Measurements from ENCODE around the gene ARMC8. TPM values are rescaled to one million over a fixed set of nuclear protein-coding genes. Genes with fewer than 3 reads are reported as not detected.

ARMC8 gene
- polyA plus RNA-seq, 1 donor from 2014 or later: 90.6 TPM

GRCh38 chr3:138219255-138219654 is 32.2 kb downstream of the ARMC8 start:
- H3K9me3 ChIP-seq (ENCODE audit: low read length): no peaks in the 10 kb centered on the region
- H3K79me2 ChIP-seq (replicated peaks; ENCODE audit: insufficient read depth, low read length): peaks cover 13% of the 10 kb centered on the region
- H3K9ac ChIP-seq (ENCODE audit: low read length): no peak overlapping the region
- no peaks in the 10 kb centered on the region for H3K36me3 ChIP-seq (ENCODE audit: insufficient read depth, low read length)
- no peak overlapping the region for H3K4me2 ChIP-seq (ENCODE audit: low read length)
- TF ChIP-seq SMC3 (conservative IDR thresholded peaks at IDR 0.05; ENCODE audit: poor library complexity) (no peak), TAF1 (IDR thresholded peaks at IDR 0.05; ENCODE audit: low read depth) (no peak)
- no peaks in the 10 kb centered on the region for H4K20me1 ChIP-seq (ENCODE audit: insufficient read depth)
- H3K4me3 ChIP-seq (ENCODE audit: low read length): no peak overlapping the region
- no peak overlapping the region for H3K27ac ChIP-seq (ENCODE audit: low read length)
- no peaks in the 10 kb centered on the region for H3K27me3 ChIP-seq (ENCODE audit: insufficient read depth, low read depth, low read length)
- H3K9me2 ChIP-seq (ENCODE audit: insufficient read depth, low read length): no peaks in the 10 kb centered on the region
- H3F3A ChIP-seq (ENCODE audit: insufficient read depth, low read length, poor library complexity, severe bottlenecking): no peaks in the 10 kb centered on the region
- no peak overlapping the region for H2AFZ ChIP-seq (ENCODE audit: low read depth, low read length)

- Histone ChIP-seq H3K4me2 (ENCODE audit: low read length) (no peak overlapping the region), H3K9ac (ENCODE audit: low read length) (no peak overlapping the region), H3K9me2 (ENCODE audit: insufficient read depth, low read length) (no peaks in the 10 kb centered on the region), H2AFZ (ENCODE audit: low read depth, low read length) (no peak overlapping the region), H3K9me3 (ENCODE audit: low read length) (no peaks in the 10 kb centered on the region), H3K36me3 (ENCODE audit: insufficient read depth, low read length) (no peaks in the 10 kb centered on the region), H3K27me3 (ENCODE audit: insufficient read depth, low read depth, low read length) (no peaks in the 10 kb centered on the region), H4K20me1 (ENCODE audit: insufficient read depth) (no peaks in the 10 kb centered on the region), H3F3A (ENCODE audit: insufficient read depth, low read length, poor library complexity, severe bottlenecking) (no peaks in the 10 kb centered on the region), H3K4me3 (ENCODE audit: low read length) (no peak overlapping the region), H3K79me2 (replicated peaks; ENCODE audit: insufficient read depth, low read length) (peaks cover 13% of the 10 kb centered on the region), H3K27ac (ENCODE audit: low read length) (no peak overlapping the region)
- no peak for TF ChIP-seq CTCF (IDR thresholded peaks at IDR 0.05; ENCODE audit: poor library complexity, severe bottlenecking)
- no peak for TF ChIP-seq EZH2 (IDR thresholded peaks at IDR 0.05; ENCODE audit: borderline replicate concordance, insufficient read depth, low read length, poor library complexity, severe bottlenecking)
- no peak for TF ChIP-seq TAF1 (IDR thresholded peaks at IDR 0.05; ENCODE audit: low read depth)
- no peak for TF ChIP-seq EP300 (conservative IDR thresholded peaks at IDR 0.05; ENCODE audit: poor library complexity, severe bottlenecking)
- no peak for TF ChIP-seq POLR2AphosphoS5 (IDR thresholded peaks at IDR 0.05)
- TF ChIP-seq MXI1 (conservative IDR thresholded peaks at IDR 0.05; ENCODE audit: poor library complexity, severe bottlenecking): no peak
- TF ChIP-seq SMC3 (conservative IDR thresholded peaks at IDR 0.05; ENCODE audit: poor library complexity): no peak
- TF ChIP-seq REST (IDR thresholded peaks at IDR 0.05; ENCODE audit: borderline replicate concordance): no peak
- TF ChIP-seq RAD21 (conservative IDR thresholded peaks at IDR 0.05): no peak
Measured at GRCh38 chr3:138220242-138220641, 33.1 kb downstream of the ARMC8 start.

- Histone ChIP-seq H3K9ac (ENCODE audit: low read length) (no peak overlapping the region), H3K9me2 (ENCODE audit: insufficient read depth, low read length) (no peaks in the 10 kb centered on the region), H4K20me1 (ENCODE audit: insufficient read depth) (no peaks in the 10 kb centered on the region), H3K79me2 (replicated peaks; ENCODE audit: insufficient read depth, low read length) (peaks cover 13% of the 10 kb centered on the region), H3K4me3 (ENCODE audit: low read length) (no peak overlapping the region), H3K27ac (ENCODE audit: low read length) (no peak overlapping the region), H3F3A (ENCODE audit: insufficient read depth, low read length, poor library complexity, severe bottlenecking) (no peaks in the 10 kb centered on the region), H3K36me3 (ENCODE audit: insufficient read depth, low read length) (no peaks in the 10 kb centered on the region), H3K9me3 (ENCODE audit: low read length) (no peaks in the 10 kb centered on the region), H3K4me2 (ENCODE audit: low read length) (no peak overlapping the region), H2AFZ (ENCODE audit: low read depth, low read length) (no peak overlapping the region), H3K27me3 (ENCODE audit: insufficient read depth, low read depth, low read length) (no peaks in the 10 kb centered on the region)
- TF ChIP-seq EP300 (conservative IDR thresholded peaks at IDR 0.05; ENCODE audit: poor library complexity, severe bottlenecking) (no peak), POLR2AphosphoS5 (IDR thresholded peaks at IDR 0.05) (no peak), CTCF (IDR thresholded peaks at IDR 0.05; ENCODE audit: poor library complexity, severe bottlenecking) (no peak), REST (IDR thresholded peaks at IDR 0.05; ENCODE audit: borderline replicate concordance) (no peak), SMC3 (conservative IDR thresholded peaks at IDR 0.05; ENCODE audit: poor library complexity) (no peak), EZH2 (IDR thresholded peaks at IDR 0.05; ENCODE audit: borderline replicate concordance, insufficient read depth, low read length, poor library complexity, severe bottlenecking) (no peak)
Measured at GRCh38 chr3:138220788-138221187, 33.7 kb downstream of the ARMC8 start.
